HG03045 (cell line): ENCODE data around the gene DHFR2.

ENCODE experiments used
- ATAC-seq: cut with Tn5 transposase; IDR thresholded peaks from one replicate; pipeline ENCODE4 v1.9.1; 2021; ENCODE audit warnings: mild to moderate bottlenecking, moderate library complexity; ENCODE audit not compliant: unreplicated experiment

DHFR2 gene

DNA sequence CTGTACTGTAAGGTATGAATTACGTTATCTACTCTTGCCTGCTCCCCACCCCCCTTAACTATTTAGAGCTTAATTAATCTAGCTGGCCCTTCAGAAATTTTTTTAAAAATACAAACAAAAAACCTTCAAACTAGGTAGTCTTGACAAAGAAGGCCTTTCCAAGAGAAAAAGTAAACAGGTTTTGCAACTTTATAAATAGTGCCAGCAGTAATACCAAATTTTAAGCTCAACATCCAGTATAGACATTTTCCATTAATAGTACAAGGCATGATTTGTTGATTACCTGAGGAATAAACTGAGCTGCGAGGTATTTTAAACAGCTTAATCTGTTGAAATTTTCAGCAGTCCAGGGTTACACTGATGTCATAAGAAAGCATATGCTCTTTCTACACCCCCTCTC, 54.5 kb downstream of the DHFR2 start:
- ATAC-seq: no peak
